ENCODE results near the gene OSBPL2.
A peak's percentile ranks its signal among the peaks of the same experiment; 100 is the strongest.

OSBPL2 gene

GRCh38 chr20:62236766-62237513 is 1.4 kb upstream of the OSBPL2 start:
- H3K4me1 ChIP-seq (ENCODE audit: control insufficient read depth, insufficient read depth, low read length) = peaks cover 22% of the 10 kb centered on the region
- H3K27ac ChIP-seq (ENCODE audit: low read length) = no peak overlapping the region
- no peak overlapping the region for H3K9ac ChIP-seq (ENCODE audit: low read length in 2 of 2)
- H3K36me3 ChIP-seq (ENCODE audit: control insufficient read depth in 2 of 2, insufficient read depth in 2 of 2, low read length in 2 of 2) = no peaks in the 10 kb centered on the region
- H3K4me3 ChIP-seq (ENCODE audit: low read length in 2 of 2) = no peak overlapping the region
- peaks cover 12 to 13% of the 10 kb centered on the region in 2 donors for H3K27me3 ChIP-seq (ENCODE audit: control insufficient read depth in 1 of 2, insufficient read depth in 2 of 2, low read length in 2 of 2)
- no peaks in the 10 kb centered on the region for H3K9me3 ChIP-seq (ENCODE audit: control insufficient read depth in 2 of 2, low read length in 2 of 2)

GRCh38 chr20:62237514-62237800 is 864 bp upstream of the OSBPL2 start:
- no peak overlapping the region for H3K27ac ChIP-seq (ENCODE audit: low read length)
- H3K9ac ChIP-seq (ENCODE audit: low read length in 2 of 2) = no peak overlapping the region

GRCh38 chr20:62238569-62239277 is 402 bp downstream of the OSBPL2 start:
- peaks cover 0 to 4% of the 10 kb centered on the region in 2 donors for H3K36me3 ChIP-seq (ENCODE audit: control insufficient read depth in 2 of 2, insufficient read depth in 2 of 2, low read length in 2 of 2)
- peak overlapping the region; percentile 37 for H3K27ac ChIP-seq (ENCODE audit: low read length)
- H3K4me3 ChIP-seq (ENCODE audit: low read length in 2 of 2) = peak overlapping the region; percentile 71 to 85
- peaks cover 3 to 4% of the 10 kb centered on the region in 2 donors for H3K27me3 ChIP-seq (ENCODE audit: control insufficient read depth in 1 of 2, insufficient read depth in 2 of 2, low read length in 2 of 2)
- H3K9me3 ChIP-seq (ENCODE audit: control insufficient read depth in 2 of 2, low read length in 2 of 2) = no peaks in the 10 kb centered on the region
- H3K4me1 ChIP-seq (ENCODE audit: control insufficient read depth, insufficient read depth, low read length) = peaks cover 22% of the 10 kb centered on the region
- peak overlapping the region; percentile 73 to 75 for H3K9ac ChIP-seq (ENCODE audit: low read length in 2 of 2)

More at GRCh38 chr20:62237514-62237800, 864 bp upstream of the OSBPL2 start:
- H3K4me3 ChIP-seq (ENCODE audit: low read length in 2 of 2) = peak overlapping the region; percentile 62 to 85
- H3K4me1 ChIP-seq (ENCODE audit: control insufficient read depth, insufficient read depth, low read length) = peaks cover 22% of the 10 kb centered on the region
- no peaks in the 10 kb centered on the region for H3K9me3 ChIP-seq (ENCODE audit: control insufficient read depth in 2 of 2, low read length in 2 of 2)
- peaks cover 9 to 11% of the 10 kb centered on the region in 2 donors for H3K27me3 ChIP-seq (ENCODE audit: control insufficient read depth in 1 of 2, insufficient read depth in 2 of 2, low read length in 2 of 2)
- no peaks in the 10 kb centered on the region for H3K36me3 ChIP-seq (ENCODE audit: control insufficient read depth in 2 of 2, insufficient read depth in 2 of 2, low read length in 2 of 2)

GRCh38 chr20:62239278-62239879 is 1.1 kb downstream of the OSBPL2 start:
- H3K36me3 ChIP-seq (ENCODE audit: control insufficient read depth in 2 of 2, insufficient read depth in 2 of 2, low read length in 2 of 2) = peaks cover 0 to 4% of the 10 kb centered on the region in 2 donors
- H3K27me3 ChIP-seq (ENCODE audit: control insufficient read depth in 1 of 2, insufficient read depth in 2 of 2, low read length in 2 of 2) = no peaks in the 10 kb centered on the region
- peak overlapping the region; percentile 73 to 75 for H3K9ac ChIP-seq (ENCODE audit: low read length in 2 of 2)
- no peaks in the 10 kb centered on the region for H3K9me3 ChIP-seq (ENCODE audit: control insufficient read depth in 2 of 2, low read length in 2 of 2)
- H3K4me1 ChIP-seq (ENCODE audit: control insufficient read depth, insufficient read depth, low read length) = peaks cover 22% of the 10 kb centered on the region
- H3K27ac ChIP-seq (ENCODE audit: low read length) = peak overlapping the region; percentile 37
- H3K4me3 ChIP-seq (ENCODE audit: low read length in 2 of 2) = peak overlapping the region; percentile 71 to 85

- Histone ChIP-seq H3K4me1 (ENCODE audit: control insufficient read depth, insufficient read depth, low read length) (peaks cover 26% of the 10 kb centered on the region), H3K27me3 (ENCODE audit: control insufficient read depth in 1 of 2, insufficient read depth in 2 of 2, low read length in 2 of 2) (no peaks in the 10 kb centered on the region), H3K9ac (ENCODE audit: low read length in 2 of 2) (no peak overlapping the region), H3K27ac (ENCODE audit: low read length) (no peak overlapping the region), H3K4me3 (ENCODE audit: low read length in 2 of 2) (no peak overlapping the region), H3K36me3 (ENCODE audit: control insufficient read depth in 2 of 2, insufficient read depth in 2 of 2, low read length in 2 of 2) (peaks cover 0 to 7% of the 10 kb centered on the region in 2 donors), H3K9me3 (ENCODE audit: control insufficient read depth in 2 of 2, low read length in 2 of 2) (no peaks in the 10 kb centered on the region)
Measured at GRCh38 chr20:62240020-62240685, 1.8 kb downstream of the OSBPL2 start.

GRCh38 chr20:62241506-62241905 is 3.2 kb downstream of the OSBPL2 start:
- Histone ChIP-seq H3K36me3 (ENCODE audit: control insufficient read depth in 2 of 2, insufficient read depth in 2 of 2, low read length in 2 of 2) (peaks cover 0 to 9% of the 10 kb centered on the region in 2 donors), H3K27me3 (ENCODE audit: control insufficient read depth in 1 of 2, insufficient read depth in 2 of 2, low read length in 2 of 2) (no peaks in the 10 kb centered on the region), H3K9me3 (ENCODE audit: control insufficient read depth in 2 of 2, low read length in 2 of 2) (no peaks in the 10 kb centered on the region), H3K4me3 (ENCODE audit: low read length in 2 of 2) (no peak overlapping the region), H3K4me1 (ENCODE audit: control insufficient read depth, insufficient read depth, low read length) (peaks cover 28% of the 10 kb centered on the region), H3K9ac (ENCODE audit: low read length in 2 of 2) (no peak overlapping the region), H3K27ac (ENCODE audit: low read length) (no peak overlapping the region)

- no peaks in the 10 kb centered on the region for H3K27me3 ChIP-seq (ENCODE audit: control insufficient read depth in 1 of 2, insufficient read depth in 2 of 2, low read length in 2 of 2)
- no peak overlapping the region for H3K27ac ChIP-seq (ENCODE audit: low read length)
- no peak overlapping the region for H3K9ac ChIP-seq (ENCODE audit: low read length in 2 of 2)
- peaks cover 0 to 9% of the 10 kb centered on the region in 2 donors for H3K36me3 ChIP-seq (ENCODE audit: control insufficient read depth in 2 of 2, insufficient read depth in 2 of 2, low read length in 2 of 2)
- no peak overlapping the region for H3K4me3 ChIP-seq (ENCODE audit: low read length in 2 of 2)
- no peaks in the 10 kb centered on the region for H3K9me3 ChIP-seq (ENCODE audit: control insufficient read depth in 2 of 2, low read length in 2 of 2)
- H3K4me1 ChIP-seq (ENCODE audit: control insufficient read depth, insufficient read depth, low read length) = peaks cover 35% of the 10 kb centered on the region
Measured at GRCh38 chr20:62242176-62242575, 3.9 kb downstream of the OSBPL2 start.

- Histone ChIP-seq H3K9me3 (ENCODE audit: control insufficient read depth in 2 of 2, low read length in 2 of 2) (no peaks in the 10 kb centered on the region), H3K4me1 (ENCODE audit: control insufficient read depth, insufficient read depth, low read length) (peaks cover 30% of the 10 kb centered on the region), H3K36me3 (ENCODE audit: control insufficient read depth in 2 of 2, insufficient read depth in 2 of 2, low read length in 2 of 2) (peaks cover 0 to 9% of the 10 kb centered on the region in 2 donors), H3K9ac (ENCODE audit: low read length in 2 of 2) (no peak overlapping the region), H3K4me3 (ENCODE audit: low read length in 2 of 2) (no peak overlapping the region), H3K27me3 (ENCODE audit: control insufficient read depth in 1 of 2, insufficient read depth in 2 of 2, low read length in 2 of 2) (no peaks in the 10 kb centered on the region), H3K27ac (ENCODE audit: low read length) (no peak overlapping the region)
Measured at GRCh38 chr20:62243106-62243505, 4.8 kb downstream of the OSBPL2 start.

GRCh38 chr20:62243906-62244515 is 5.7 kb downstream of the OSBPL2 start:
- Histone ChIP-seq H3K27me3 (ENCODE audit: control insufficient read depth in 1 of 2, insufficient read depth in 2 of 2, low read length in 2 of 2) (no peaks in the 10 kb centered on the region), H3K4me1 (ENCODE audit: control insufficient read depth, insufficient read depth, low read length) (peaks cover 30% of the 10 kb centered on the region), H3K27ac (ENCODE audit: low read length) (no peak overlapping the region), H3K9me3 (ENCODE audit: control insufficient read depth in 2 of 2, low read length in 2 of 2) (no peaks in the 10 kb centered on the region), H3K4me3 (ENCODE audit: low read length in 2 of 2) (no peak overlapping the region), H3K9ac (ENCODE audit: low read length in 2 of 2) (no peak overlapping the region), H3K36me3 (ENCODE audit: control insufficient read depth in 2 of 2, insufficient read depth in 2 of 2, low read length in 2 of 2) (peaks cover 0 to 9% of the 10 kb centered on the region in 2 donors)

GRCh38 chr20:62244644-62245108 is 6.4 kb downstream of the OSBPL2 start:
- H3K27ac ChIP-seq (ENCODE audit: low read length) = no peak overlapping the region
- peaks cover 0 to 9% of the 10 kb centered on the region in 2 donors for H3K36me3 ChIP-seq (ENCODE audit: control insufficient read depth in 2 of 2, insufficient read depth in 2 of 2, low read length in 2 of 2)
- no peak overlapping the region for H3K4me3 ChIP-seq (ENCODE audit: low read length in 2 of 2)
- peaks cover 24% of the 10 kb centered on the region for H3K4me1 ChIP-seq (ENCODE audit: control insufficient read depth, insufficient read depth, low read length)
- H3K27me3 ChIP-seq (ENCODE audit: control insufficient read depth in 1 of 2, insufficient read depth in 2 of 2, low read length in 2 of 2) = no peaks in the 10 kb centered on the region
- no peaks in the 10 kb centered on the region for H3K9me3 ChIP-seq (ENCODE audit: control insufficient read depth in 2 of 2, low read length in 2 of 2)
- no peak overlapping the region for H3K9ac ChIP-seq (ENCODE audit: low read length in 2 of 2)

Measured in stomach smooth muscle (tissue), 2 donors.